Thyroid gland (tissue), 4 donors: ENCODE measurements around the gene DOCK1. TPM values are rescaled to one million over a fixed set of nuclear protein-coding genes. Genes with fewer than 3 reads are reported as not detected.

Experiments
- DNase-seq, 2 donors: peaks; one replicate each; pipeline ENCODE4 v3.0.0-alpha.2; 2019
- H3K27ac ChIP-seq, 3 donors: fragments of 200-600 bp; sonication (generic); 1 replicate in 2 of 3; 2 replicates in 1 of 3; pipeline ENCODE4 v1.5.1; 2016 to 2019; ENCODE audit warnings: mild to moderate bottlenecking in 1 of 3, moderate library complexity in 1 of 3
- H3K27me3 ChIP-seq: fragments of 200-600 bp; sonication (generic); one replicate; pipeline ENCODE4 v1.5.1; 2019
- H3K36me3 ChIP-seq, 2 donors: fragments of 200-600 bp; sonication (generic); one replicate each; pipeline ENCODE4 v1.5.1; 2016 to 2019
- H3K4me1 ChIP-seq, 2 donors: fragments of 200-600 bp; sonication (generic); one replicate each; pipeline ENCODE4 v1.5.1; 2017 to 2019
- H3K4me3 ChIP-seq, 3 donors: fragments of 200-600 bp; sonication (generic); replicated peaks in 1 of 3; 1 replicate in 2 of 3; 2 replicates in 1 of 3; pipeline ENCODE4 v1.5.1; 2016; ENCODE audit warnings: mild to moderate bottlenecking in 1 of 3
- H3K9me3 ChIP-seq: fragments of 200-600 bp; sonication (generic); one replicate; pipeline ENCODE4 v1.5.1; 2017
- CTCF ChIP-seq, 6 experiments: fragments of 200-600 bp in 3 of 6; fragments of 450-650 bp in 3 of 6; sonication (generic) in 3 of 6; IDR thresholded peaks; one replicate each; pipeline ENCODE4 v1.5.1; 2016 to 2019; ENCODE audit warnings: antibody characterized with exemption in 6 of 6, mild to moderate bottlenecking in 2 of 6, inconsistent platforms in 1 of 6, moderate library complexity in 1 of 6
- POLR2A ChIP-seq, 2 donors: fragments of 450-650 bp; IDR thresholded peaks; one replicate each; pipeline ENCODE4 v1.6.1; 2017; ENCODE audit warnings: antibody characterized with exemption in 2 of 2, mild to moderate bottlenecking in 2 of 2, moderate library complexity in 1 of 2
- WGBS, 2 donors: methylation state at CpG; one replicate each; pipeline ENCODE4 v1.1.5; 2017; 5-methylcytosine and 5-hydroxymethylcytosine counted together
- intact Hi-C: fragments of 100-400 bp; cut with DNase I; formaldehyde crosslinking; loops from one replicate; pipeline ENCODE4 v1.15.1; 2023
- total RNA-seq, 4 donors: library from RNA; depleted of rRNA; stranded (reverse); fragments of >200 nt; gene quantifications; one replicate each; pipeline ENCODE4 v1.2.3, GENCODE V29; 2016

DOCK1 gene
- total RNA-seq, 4 donors from 2014 or later = 89.7 to 217 (median 112) TPM

GRCh38 chr10:126955934-126956711, 50.9 kb downstream of the DOCK1 start:
- Histone ChIP-seq H3K4me3 (no peak overlapping the region), H3K27me3 (no peaks in the 10 kb centered on the region), H3K9me3 (no peaks in the 10 kb centered on the region), H3K4me1 (no peaks in the 10 kb centered on the region), H3K36me3 (no peaks in the 10 kb centered on the region), H3K27ac (no peak overlapping the region)
- intact Hi-C loops = no loop called here
- no peak for DNase-seq
- TF ChIP-seq POLR2A (IDR thresholded peaks at IDR 0.05) (no peak), CTCF (IDR thresholded peaks at IDR 0.05) (no peak)
- WGBS, 2 donors = 85 to 88% methylated on average over 12 to 13 of the region's 16 CpGs

- intact Hi-C loops = no loop called here
- no peaks in the 10 kb centered on the region for H3K27me3 ChIP-seq
- H3K36me3 ChIP-seq = no peaks in the 10 kb centered on the region
- 75 to 92% methylated on average over 4 of the region's 4 CpGs for WGBS, 2 donors
- TF ChIP-seq POLR2A (IDR thresholded peaks at IDR 0.05) = no peak
- no peak for TF ChIP-seq CTCF (IDR thresholded peaks at IDR 0.05)
- no peak overlapping the region for H3K27ac ChIP-seq
- H3K4me3 ChIP-seq = no peak overlapping the region
- no peaks in the 10 kb centered on the region for H3K9me3 ChIP-seq
- H3K4me1 ChIP-seq = no peaks in the 10 kb centered on the region
- DNase-seq = no peak
Observed at GRCh38 chr10:126956712-126957108, 51.5 kb downstream of the DOCK1 start.

- WGBS, 2 donors = 86 to 87% methylated on average over 8 of the region's 8 CpGs
Observed at GRCh38 chr10:126957111-126957510, 51.9 kb downstream of the DOCK1 start.

GRCh38 chr10:126959431-126959830, 54.2 kb downstream of the DOCK1 start:
- intact Hi-C loops = no loop called here
- no peak for TF ChIP-seq CTCF (IDR thresholded peaks at IDR 0.05)
- no peak for TF ChIP-seq POLR2A (IDR thresholded peaks at IDR 0.05)
- DNase-seq = no peak
- Histone ChIP-seq H3K4me1 (no peaks in the 10 kb centered on the region), H3K27ac (no peak overlapping the region), H3K36me3 (no peaks in the 10 kb centered on the region), H3K4me3 (no peak overlapping the region), H3K9me3 (no peaks in the 10 kb centered on the region), H3K27me3 (no peaks in the 10 kb centered on the region)
- 86 to 88% methylated on average over 4 of the region's 4 CpGs for WGBS, 2 donors

More at GRCh38 chr10:126957111-126957510, 51.9 kb downstream of the DOCK1 start:
- H3K4me1 ChIP-seq = no peaks in the 10 kb centered on the region
- no peaks in the 10 kb centered on the region for H3K27me3 ChIP-seq
- TF ChIP-seq CTCF (IDR thresholded peaks at IDR 0.05) (no peak), POLR2A (IDR thresholded peaks at IDR 0.05) (no peak)
- DNase-seq = no peak
- intact Hi-C loops = no loop called here
- no peaks in the 10 kb centered on the region for H3K9me3 ChIP-seq
- H3K4me3 ChIP-seq = no peak overlapping the region
- H3K27ac ChIP-seq = no peak overlapping the region
- H3K36me3 ChIP-seq = no peaks in the 10 kb centered on the region

GRCh38 chr10:126959906-126960685, 54.9 kb downstream of the DOCK1 start:
- Histone ChIP-seq H3K27me3 (no peaks in the 10 kb centered on the region), H3K27ac (no peak overlapping the region), H3K9me3 (no peaks in the 10 kb centered on the region), H3K4me1 (no peaks in the 10 kb centered on the region), H3K4me3 (no peak overlapping the region), H3K36me3 (no peaks in the 10 kb centered on the region)
- no peak for DNase-seq
- intact Hi-C loops = no loop called here
- WGBS, 2 donors = 96% methylated on average over 16 of the region's 16 CpGs
- TF ChIP-seq CTCF (IDR thresholded peaks at IDR 0.05) (no peak), POLR2A (IDR thresholded peaks at IDR 0.05) (no peak)
